Left lung (tissue), 10 donors: ENCODE data around the gene CABLES2. TPM values are rescaled to one million over a fixed set of nuclear protein-coding genes. Genes with fewer than 3 reads are reported as not detected.

Experiments
- ATAC-seq: fragments of 200-7000 bp; cut with Tn5 transposase; one replicate; pipeline ENCODE4 v1.9.1; 2020; ENCODE audit warnings: moderate library complexity
- DNase-seq, 4 donors: peaks; one replicate each; pipeline ENCODE4 v3.0.0-alpha.2; 2013 to 2020
- H3K27ac ChIP-seq, 2 donors: fragments of 200-600 bp; sonication (generic) in 1 of 2; one replicate each; pipeline versions ENCODE4 v1.5.0 to v1.8.0; 2020 to 2021
- H3K27me3 ChIP-seq, 2 donors: fragments of 200-600 bp; sonication (generic) in 1 of 2; one replicate each; pipeline versions ENCODE4 v1.5.0 to v1.8.0; 2020 to 2021
- H3K36me3 ChIP-seq, 2 donors: fragments of 200-600 bp; sonication (generic) in 1 of 2; one replicate each; pipeline versions ENCODE4 v1.5.0 to v1.8.0; 2020 to 2021
- H3K4me1 ChIP-seq, 2 donors: fragments of 200-600 bp; one replicate each; pipeline ENCODE4 v1.8.0; 2021
- H3K4me3 ChIP-seq, 2 donors: fragments of 200-600 bp; sonication (generic) in 1 of 2; one replicate each; pipeline versions ENCODE4 v1.5.0 to v1.8.0; 2020 to 2021; ENCODE audit warnings: mild to moderate bottlenecking in 1 of 2
- H3K9me3 ChIP-seq, 2 donors: fragments of 200-600 bp; sonication (generic) in 1 of 2; one replicate each; pipeline versions ENCODE4 v1.5.0 to v1.8.0; 2020 to 2021
- CTCF ChIP-seq, 2 donors: fragments of 200-600 bp; sonication (generic) in 1 of 2; IDR thresholded peaks; one replicate each; pipeline versions ENCODE4 v1.5.0 to v1.8.0; 2021; ENCODE audit warnings: antibody characterized with exemption in 2 of 2
- intact Hi-C, 2 donors: fragments of 100-400 bp; cut with DNase I; formaldehyde crosslinking; loops; one replicate each; pipeline versions ENCODE4 v1.11.2 to v1.14.2; 2022
- polyA plus RNA-seq, 6 donors: library from polyadenylated mRNA; unstranded; fragments of 120-200 nt; gene quantifications; one replicate each; pipeline ENCODE4 v1.2.1, GENCODE V29; 2013; ENCODE audit not compliant: insufficient read length in 6 of 6
- total RNA-seq, 2 donors: library from RNA; stranded (reverse); fragmentation: NEBNext Ultra II Directional; extraction: Animal tissue kit (Norgen Biotek cat#: 25700); gene quantifications; one replicate each; pipeline ENCODE4 v1.2.1, GENCODE V29; 2021
- donor health status: DM: no; HTN: yes; CAD: no.
- donor health status: DM: no; HTN: no; CAD: no.

Gene CABLES2
- total and polyA plus RNA-seq, 8 donors: 4.1 to 16.7 (median 13.2) TPM

- no peak for TF ChIP-seq CTCF (IDR thresholded peaks at IDR 0.05)
- peak overlapping the region; percentile 81 to 84 for H3K27ac ChIP-seq
- peak in 1 of 4 donors; percentile 59 for DNase-seq
- H3K9me3 ChIP-seq: no peaks in the 10 kb centered on the region
- intact Hi-C loops: no loop called here
- H3K4me1 ChIP-seq: peaks cover 42 to 76% of the 10 kb centered on the region in 2 donors
- peaks cover 0 to 15% of the 10 kb centered on the region in 2 donors for H3K27me3 ChIP-seq
- peaks cover 0 to 21% of the 10 kb centered on the region in 2 donors for H3K36me3 ChIP-seq
- H3K4me3 ChIP-seq: no peak overlapping the region
- ATAC-seq: no peak
Observed at GRCh38 chr20:62356589-62357186, 50.4 kb downstream of the CABLES2 start.

- H3K27ac ChIP-seq: peak overlapping the region; percentile 81 to 84
- no peak overlapping the region for H3K4me3 ChIP-seq
- TF ChIP-seq CTCF (IDR thresholded peaks at IDR 0.05): no peak
- ATAC-seq: no peak
- H3K36me3 ChIP-seq: peaks cover 0 to 28% of the 10 kb centered on the region in 2 donors
- peak in 2 of 4 donors; percentile 47 to 72 for DNase-seq
- peaks cover 37 to 70% of the 10 kb centered on the region in 2 donors for H3K4me1 ChIP-seq
- H3K9me3 ChIP-seq: no peaks in the 10 kb centered on the region
- peaks cover 0 to 15% of the 10 kb centered on the region in 2 donors for H3K27me3 ChIP-seq
- intact Hi-C loops: no loop called here
Observed at GRCh38 chr20:62355878-62356588, 51.1 kb downstream of the CABLES2 start.

- peaks cover 0 to 33% of the 10 kb centered on the region in 2 donors for H3K36me3 ChIP-seq
- intact Hi-C loops: no loop called here
- DNase-seq: peak in 1 of 4 donors; percentile 46
- no peak for TF ChIP-seq CTCF (IDR thresholded peaks at IDR 0.05)
- ATAC-seq: peak; percentile 34
- peaks cover 37 to 68% of the 10 kb centered on the region in 2 donors for H3K4me1 ChIP-seq
- H3K9me3 ChIP-seq: no peaks in the 10 kb centered on the region
- no peak overlapping the region for H3K4me3 ChIP-seq
- H3K27me3 ChIP-seq: peaks cover 0 to 15% of the 10 kb centered on the region in 2 donors
- peak overlapping the region; percentile 81 to 84 for H3K27ac ChIP-seq
Observed at GRCh38 chr20:62355516-62355877, 51.6 kb downstream of the CABLES2 start.

GRCh38 chr20:62354811-62355341 lies 52.2 kb downstream of the CABLES2 start:
- Histone ChIP-seq H3K4me3 (no peak overlapping the region), H3K4me1 (peaks cover 37 to 70% of the 10 kb centered on the region in 2 donors), H3K27me3 (peaks cover 0 to 15% of the 10 kb centered on the region in 2 donors), H3K36me3 (peaks cover 0 to 36% of the 10 kb centered on the region in 2 donors), H3K27ac (peak overlapping the region; percentile 81 to 84), H3K9me3 (no peaks in the 10 kb centered on the region)
- TF ChIP-seq CTCF (IDR thresholded peaks at IDR 0.05): no peak
- intact Hi-C loops: no loop called here
- peak in 1 of 4 donors; percentile 67 for DNase-seq
- ATAC-seq: no peak
